ENCODE results near the gene SHMT2.
"Not testable (repeated sequence)": the region's sequence is repeated elsewhere in the genome, so short reads cannot be mapped to it uniquely, and the experiment has no call there.

Gene SHMT2

GRCh38 chr12:57272337-57273151 is 43.0 kb downstream of the SHMT2 start:
- DNase-seq: no peak

- no peak for DNase-seq
These were observed 44.0 kb downstream of the SHMT2 start for GRCh38 chr12:57273516-57273915.

- not testable (repeated sequence) for DNase-seq
These were observed 46.7 kb downstream of the SHMT2 start for GRCh38 chr12:57276233-57276632.

GRCh38 chr12:57276935-57277563 is 47.5 kb downstream of the SHMT2 start:
- DNase-seq: no peak

- DNase-seq: no peak
These were observed 49.2 kb downstream of the SHMT2 start for GRCh38 chr12:57278465-57279381.

GRCh38 chr12:57280211-57281062 is 50.9 kb downstream of the SHMT2 start:
- peak; percentile 75 for DNase-seq

- DNase-seq: not testable (repeated sequence)
These were observed 52.6 kb downstream of the SHMT2 start for GRCh38 chr12:57282073-57282472.
